A673 (cell line): Measurements from ENCODE around the gene OR2J1. TPM values are rescaled to one million over a fixed set of nuclear protein-coding genes. Genes with fewer than 3 reads are reported as not detected.
"Not testable (repeated sequence)": the region's sequence is repeated elsewhere in the genome, so short reads cannot be mapped to it uniquely, and the experiment has no call there.

Experiments used
- BruUV-seq: library from RNA; stranded (reverse); fragments of 400-500 nt; replicated peaks from 2 replicates; lab custom pipeline; 2021; lab: Mats Ljungman, UMichigan
- CTCF ChIA-PET: fragments of 300-600 bp; sonication (Branson Sonifier 250); formaldehyde crosslinking; loops from one replicate; lab custom pipeline; 2022; ENCODE audit warnings: antibody characterized with exemption; lab: Charles Lee
- POLR2A ChIA-PET: fragments of 300-600 bp; sonication (Branson Sonifier 250); formaldehyde crosslinking; loops from one replicate; lab custom pipeline; 2022; ENCODE audit warnings: antibody characterized with exemption; ENCODE audit not compliant: low non-redundant PET; lab: Charles Lee
- DNase-seq: peaks from one replicate; pipeline ENCODE4 v3.0.0-alpha.2; 2015; ENCODE audit warnings: low spot score
- H3K27ac ChIP-seq: fragments of 200-600 bp; sonication (generic); 2 replicates; pipeline ENCODE4 v1.5.1; 2016; ENCODE audit warnings: mixed run types, low read depth, mild to moderate bottlenecking, mixed read lengths, antibody characterized with exemption, low read length; ENCODE audit not compliant: poor library complexity, severe bottlenecking
- H3K27me3 ChIP-seq: fragments of 200-600 bp; sonication (generic); replicated peaks from 2 replicates; pipeline ENCODE4 v1.6.1; 2017; ENCODE audit warnings: mixed run types, low read depth, mild to moderate bottlenecking, mixed read lengths, antibody characterized with exemption, low read length; ENCODE audit not compliant: insufficient read depth, poor library complexity
- H3K36me3 ChIP-seq: fragments of 200-600 bp; sonication (generic); 2 replicates; pipeline ENCODE4 v1.6.1; 2016; ENCODE audit warnings: mixed run types, mild to moderate bottlenecking, mixed read lengths, antibody characterized with exemption, low read length; ENCODE audit not compliant: insufficient read depth, poor library complexity, severe bottlenecking
- H3K4me1 ChIP-seq: fragments of 200-600 bp; sonication (generic); 2 replicates; pipeline ENCODE4 v1.6.1; 2017; ENCODE audit warnings: mixed run types, mild to moderate bottlenecking, mixed read lengths, antibody characterized with exemption, low read length; ENCODE audit not compliant: insufficient read depth, poor library complexity, severe bottlenecking
- H3K4me3 ChIP-seq: fragments of 200-600 bp; sonication (generic); 2 replicates; pipeline ENCODE4 v1.5.1; 2016; ENCODE audit warnings: low read depth, mixed run types, mild to moderate bottlenecking, mixed read lengths, low read length; ENCODE audit not compliant: poor library complexity, severe bottlenecking
- H3K9me3 ChIP-seq: fragments of 200-600 bp; sonication (generic); 2 replicates; pipeline ENCODE4 v1.6.1; 2016; ENCODE audit warnings: mixed run types, low read depth, mild to moderate bottlenecking, mixed read lengths, antibody characterized with exemption, low read length; ENCODE audit not compliant: poor library complexity, severe bottlenecking
- EZH2 ChIP-seq: fragments of 200-600 bp; sonication (generic); IDR thresholded peaks from 2 replicates; pipeline ENCODE4 v1.6.1; 2017; ENCODE audit warnings: borderline replicate concordance, low read depth, mild to moderate bottlenecking, mixed read lengths, antibody characterized with exemption, low read length; ENCODE audit not compliant: poor library complexity, severe bottlenecking
- intact Hi-C: fragments of 100-400 bp; cut with micrococcal nuclease; formaldehyde crosslinking; loops from one replicate; pipeline ENCODE4 v1.10.0; 2022; ENCODE audit not compliant: unreplicated experiment
- total RNA-seq: library from RNA; stranded (reverse); gene quantifications from 2 replicates; pipeline ENCODE4 v1.2.3, GENCODE V29; 2021
- TF ChIP-seq, protein P1 (sequence below): fragments of 300-800, 200-600 bp; sonication (generic); conservative IDR thresholded peaks from 2 replicates; pipeline ENCODE4 v1.5.1; 2017; ENCODE audit warnings: low read depth, mild to moderate bottlenecking, antibody characterized with exemption, low read length, moderate library complexity, mixed read lengths

OR2J1 gene
- total RNA-seq, 1 experiment from 2014 or later = not detected

DNA sequence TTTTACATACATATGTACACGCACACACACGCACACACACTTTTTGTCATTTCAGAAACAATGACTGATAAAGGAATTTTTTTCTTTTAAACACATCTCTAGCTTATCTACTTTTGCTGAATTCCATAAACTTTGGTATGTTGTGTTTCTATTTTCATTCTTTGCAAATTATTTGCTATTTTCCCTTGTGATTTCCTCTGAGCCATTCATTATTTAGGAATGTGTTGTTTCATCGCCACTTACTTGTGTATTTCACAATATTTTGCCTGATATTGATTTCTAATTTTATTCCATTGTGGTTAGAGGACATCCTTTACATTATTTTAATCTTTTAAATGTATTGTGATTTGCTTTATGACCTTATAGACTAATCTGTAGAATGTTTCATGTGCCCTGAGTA, 47.8 kb downstream of the OR2J1 start:
- Histone ChIP-seq H3K9me3 (peaks cover 10% of the 10 kb centered on the region), H3K4me1 (no peaks in the 10 kb centered on the region), H3K4me3 (no peak overlapping the region), H3K36me3 (no peaks in the 10 kb centered on the region), H3K27ac (no peak overlapping the region), H3K27me3 (no peaks in the 10 kb centered on the region)
- TF ChIP-seq EZH2 = no peak
- TF ChIP-seq, protein P1, sequence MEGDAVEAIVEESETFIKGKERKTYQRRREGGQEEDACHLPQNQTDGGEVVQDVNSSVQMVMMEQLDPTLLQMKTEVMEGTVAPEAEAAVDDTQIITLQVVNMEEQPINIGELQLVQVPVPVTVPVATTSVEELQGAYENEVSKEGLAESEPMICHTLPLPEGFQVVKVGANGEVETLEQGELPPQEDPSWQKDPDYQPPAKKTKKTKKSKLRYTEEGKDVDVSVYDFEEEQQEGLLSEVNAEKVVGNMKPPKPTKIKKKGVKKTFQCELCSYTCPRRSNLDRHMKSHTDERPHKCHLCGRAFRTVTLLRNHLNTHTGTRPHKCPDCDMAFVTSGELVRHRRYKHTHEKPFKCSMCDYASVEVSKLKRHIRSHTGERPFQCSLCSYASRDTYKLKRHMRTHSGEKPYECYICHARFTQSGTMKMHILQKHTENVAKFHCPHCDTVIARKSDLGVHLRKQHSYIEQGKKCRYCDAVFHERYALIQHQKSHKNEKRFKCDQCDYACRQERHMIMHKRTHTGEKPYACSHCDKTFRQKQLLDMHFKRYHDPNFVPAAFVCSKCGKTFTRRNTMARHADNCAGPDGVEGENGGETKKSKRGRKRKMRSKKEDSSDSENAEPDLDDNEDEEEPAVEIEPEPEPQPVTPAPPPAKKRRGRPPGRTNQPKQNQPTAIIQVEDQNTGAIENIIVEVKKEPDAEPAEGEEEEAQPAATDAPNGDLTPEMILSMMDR = no peak
- intact Hi-C loops = no loop called here
- ChIA-PET POLR2A (no interaction called here), CTCF (no interaction called here)
- BruUV-seq = no TSS peak
- no peak for DNase-seq

DNA sequence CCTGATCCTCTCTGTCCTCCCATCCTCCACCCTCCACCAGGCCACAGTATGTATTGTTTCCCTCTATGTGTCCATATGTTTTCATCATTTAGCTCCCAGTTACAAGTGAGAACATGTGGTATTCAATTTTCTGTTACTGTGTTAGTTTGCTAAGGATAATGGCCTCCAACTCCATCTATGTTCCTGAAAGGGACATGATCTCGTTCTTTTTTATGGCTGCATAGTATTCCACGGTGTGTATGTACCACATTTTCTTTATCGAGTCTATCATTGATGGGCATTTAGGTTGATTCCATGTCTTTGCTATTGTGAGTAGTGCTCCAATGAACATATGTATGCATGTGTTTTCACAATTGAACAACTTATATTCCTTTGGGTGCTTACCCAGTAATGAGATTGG, 50.2 kb downstream of the OR2J1 start:
- BruUV-seq, DNase-seq, H3K9me3 ChIP-seq, intact Hi-C loops, H3K36me3 ChIP-seq, H3K27ac ChIP-seq, H3K4me1 ChIP-seq, H3K4me3 ChIP-seq, H3K27me3 ChIP-seq, CTCF ChIA-PET, POLR2A ChIA-PET: not testable (repeated sequence)

Other genes starting within 250 kb of the OR2J1 start
- 70.5 and 81.1 TPM in 2 replicates for gene TRIM27, start 175.5 kb upstream of the OR2J1 start, total RNA-seq
- gene ZNF311, start 94.2 kb upstream of the OR2J1 start, total RNA-seq = 0.84 and 0.92 TPM in 2 replicates
- gene OR2W1, start 54.3 kb upstream of the OR2J1 start, total RNA-seq = not detected in 2 replicates
- not detected in 2 replicates for gene OR2B3, start 12.2 kb upstream of the OR2J1 start, total RNA-seq
- gene OR2J3, start 8.6 kb downstream of the OR2J1 start, total RNA-seq = not detected in 2 replicates
- not detected in 2 replicates for gene OR2J2, start 71.4 kb downstream of the OR2J1 start, total RNA-seq
- gene OR14J1, start 202.2 kb downstream of the OR2J1 start, total RNA-seq = not detected in 2 replicates